RWPE1 (cell line): ENCODE measurements around the gene APOBEC4.

Experiments used
- CTCF ChIA-PET: fragments of 350-600 bp; sonication (Branson Sonifier 250); formaldehyde crosslinking; extraction: SDS; loops from one replicate; lab custom pipeline; 2021; lab: Yijun Ruan, JAX
- POLR2A ChIA-PET: fragments of 400-600 bp; formaldehyde crosslinking; extraction: SDS; loops from one replicate; lab custom pipeline; 2020; ENCODE audit warnings: antibody characterized with exemption; ENCODE audit not compliant: low non-redundant PET; lab: Yijun Ruan, JAX
- DNase-seq: peaks from one replicate; pipeline ENCODE4 v3.0.0; 2012; ENCODE audit warnings: low spot score
- H3K27ac ChIP-seq: fragments of 450-650 bp; 2 replicates; pipeline ENCODE4 v1.5.1; 2017
- TF ChIP-seq, protein P1 (sequence below): fragments of 450-650 bp; conservative IDR thresholded peaks from 2 replicates; pipeline ENCODE4 v1.5.1; 2017; ENCODE audit warnings: low read depth, mild to moderate bottlenecking

The APOBEC4 gene

DNA sequence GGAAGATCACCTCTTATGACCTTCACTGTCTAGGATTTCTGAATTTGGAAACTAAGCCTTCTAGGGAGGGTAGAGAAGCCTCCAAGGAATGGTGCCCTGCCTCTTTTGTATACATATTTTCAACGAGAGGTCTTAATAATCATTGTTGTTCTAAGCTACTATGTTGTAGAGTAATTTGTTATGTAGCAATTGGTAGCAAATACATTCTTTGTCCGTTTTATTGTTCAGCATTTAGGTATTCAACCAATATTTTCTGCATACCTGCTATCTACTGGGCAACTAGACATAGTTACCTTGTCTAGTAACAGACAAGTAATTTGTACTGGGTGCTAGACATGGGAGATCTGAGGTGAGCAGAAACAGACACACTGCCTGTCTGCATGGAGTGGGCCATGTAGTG lies 42.1 kb downstream of the APOBEC4 start:
- H3K27ac ChIP-seq = no peak overlapping the region
- TF ChIP-seq, protein P1, sequence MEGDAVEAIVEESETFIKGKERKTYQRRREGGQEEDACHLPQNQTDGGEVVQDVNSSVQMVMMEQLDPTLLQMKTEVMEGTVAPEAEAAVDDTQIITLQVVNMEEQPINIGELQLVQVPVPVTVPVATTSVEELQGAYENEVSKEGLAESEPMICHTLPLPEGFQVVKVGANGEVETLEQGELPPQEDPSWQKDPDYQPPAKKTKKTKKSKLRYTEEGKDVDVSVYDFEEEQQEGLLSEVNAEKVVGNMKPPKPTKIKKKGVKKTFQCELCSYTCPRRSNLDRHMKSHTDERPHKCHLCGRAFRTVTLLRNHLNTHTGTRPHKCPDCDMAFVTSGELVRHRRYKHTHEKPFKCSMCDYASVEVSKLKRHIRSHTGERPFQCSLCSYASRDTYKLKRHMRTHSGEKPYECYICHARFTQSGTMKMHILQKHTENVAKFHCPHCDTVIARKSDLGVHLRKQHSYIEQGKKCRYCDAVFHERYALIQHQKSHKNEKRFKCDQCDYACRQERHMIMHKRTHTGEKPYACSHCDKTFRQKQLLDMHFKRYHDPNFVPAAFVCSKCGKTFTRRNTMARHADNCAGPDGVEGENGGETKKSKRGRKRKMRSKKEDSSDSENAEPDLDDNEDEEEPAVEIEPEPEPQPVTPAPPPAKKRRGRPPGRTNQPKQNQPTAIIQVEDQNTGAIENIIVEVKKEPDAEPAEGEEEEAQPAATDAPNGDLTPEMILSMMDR = no peak
- ChIA-PET POLR2A (no interaction called here), CTCF (no interaction called here)
- DNase-seq = no peak

DNA sequence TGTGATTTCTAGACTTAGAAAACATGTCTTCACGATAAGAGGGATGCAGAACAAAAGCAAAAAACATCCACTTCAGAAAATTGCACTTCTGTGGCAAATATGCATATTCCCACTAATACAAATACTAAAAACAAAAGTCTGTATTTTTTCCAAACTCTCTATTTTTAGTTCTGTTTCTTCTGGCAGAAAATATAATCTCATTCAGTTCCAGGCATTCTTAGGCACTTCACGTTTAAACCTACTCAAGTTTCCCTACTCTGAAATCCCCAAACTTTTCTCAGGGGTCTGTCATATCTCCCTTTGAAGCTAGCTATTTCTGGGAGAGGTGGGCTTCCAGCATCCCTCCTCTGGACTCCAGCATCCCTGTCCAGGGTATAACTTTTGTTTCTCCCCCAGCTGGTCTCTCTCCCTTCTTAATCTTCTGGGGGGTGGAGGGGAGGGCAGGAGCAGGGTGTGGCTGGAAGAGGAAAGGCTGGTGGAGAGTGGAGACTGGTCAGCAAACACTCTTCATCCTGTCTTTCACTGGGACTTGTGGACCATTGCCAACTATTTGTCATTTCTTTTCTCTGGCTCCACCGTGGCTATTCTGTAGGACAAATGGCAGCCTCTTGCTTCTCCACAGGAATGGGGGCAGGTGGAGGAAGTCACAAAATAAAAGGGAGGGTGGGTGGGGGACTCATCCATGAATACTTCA lies 43.2 kb downstream of the APOBEC4 start:
- DNase-seq = no peak
- ChIA-PET CTCF (interaction anchor here (0.6 to 1.1 kb wide), 4 partner anchors 13 to 309 kb away, joined by 3 to 4 read pairs (median 3); no protein-coding TSS in a partner anchor), POLR2A (no interaction called here)
- TF ChIP-seq, protein P1 = no peak
- no peak overlapping the region for H3K27ac ChIP-seq

DNA sequence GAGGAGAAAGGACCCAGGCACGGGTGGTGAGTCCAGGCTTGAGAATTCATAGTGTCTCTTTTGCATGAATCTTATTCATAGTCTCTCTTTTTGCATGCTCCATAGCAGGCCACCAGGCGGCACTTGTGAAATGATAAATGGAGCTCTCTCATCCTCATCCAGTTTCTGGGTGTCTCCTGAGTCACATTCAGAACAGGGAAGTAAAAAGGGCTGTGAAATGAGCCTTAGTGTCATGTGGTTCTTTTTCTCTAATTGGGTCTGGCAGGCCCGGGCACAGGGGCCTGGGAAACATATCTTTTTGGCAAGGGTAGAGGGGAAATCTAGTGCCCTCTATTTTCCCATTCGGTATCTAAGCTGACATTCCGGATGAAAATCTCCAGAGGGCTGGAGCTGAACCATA lies 43.8 kb downstream of the APOBEC4 start:
- no peak for DNase-seq
- ChIA-PET CTCF (interaction anchor here (0.6 to 1.1 kb wide), 3 partner anchors 13 to 306 kb away, joined by 3 to 4 read pairs (median 3); no protein-coding TSS in a partner anchor), POLR2A (no interaction called here)
- H3K27ac ChIP-seq = no peak overlapping the region
- TF ChIP-seq, protein P1 = no peak

DNA sequence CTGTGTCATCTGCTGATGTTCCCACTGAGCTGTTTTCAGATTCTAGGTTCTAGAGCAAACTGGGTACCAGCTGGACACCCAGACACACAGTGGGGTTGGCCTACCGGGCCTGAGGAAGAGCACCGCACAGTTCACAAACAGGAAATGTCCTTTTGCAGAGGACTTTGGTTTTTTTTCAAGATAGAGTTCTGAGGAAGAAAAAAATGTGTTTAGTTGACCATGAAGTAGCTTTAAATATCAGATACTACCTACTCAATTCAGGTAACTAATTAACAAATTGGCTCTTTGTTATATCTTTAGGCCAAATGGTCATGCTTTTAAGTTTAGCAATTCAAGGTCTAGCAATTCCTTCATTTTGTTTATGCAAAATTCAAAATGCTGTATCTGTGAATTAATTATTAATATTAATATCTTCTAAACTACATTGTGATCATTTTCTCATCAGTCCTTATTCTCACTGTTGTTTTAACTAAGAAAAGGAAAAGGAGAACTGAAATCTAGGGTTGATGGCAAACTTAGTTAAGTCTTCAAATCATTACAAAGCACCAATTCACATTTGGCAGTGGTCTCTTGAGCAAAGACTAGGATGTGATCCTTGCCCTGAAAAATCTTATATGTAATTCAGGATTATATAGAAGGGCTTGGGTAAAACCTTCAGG lies 45.7 kb downstream of the APOBEC4 start:
- TF ChIP-seq, protein P1 = no peak
- H3K27ac ChIP-seq = peak overlapping the region; percentile 61; the same call in 1 of the 2 replicates
- no peak for DNase-seq
- CTCF ChIA-PET = interaction anchor here (0.6 kb wide), 1 partner anchor 68 kb away, joined by 3 read pairs; no protein-coding TSS in a partner anchor
- POLR2A ChIA-PET = no interaction called here

DNA sequence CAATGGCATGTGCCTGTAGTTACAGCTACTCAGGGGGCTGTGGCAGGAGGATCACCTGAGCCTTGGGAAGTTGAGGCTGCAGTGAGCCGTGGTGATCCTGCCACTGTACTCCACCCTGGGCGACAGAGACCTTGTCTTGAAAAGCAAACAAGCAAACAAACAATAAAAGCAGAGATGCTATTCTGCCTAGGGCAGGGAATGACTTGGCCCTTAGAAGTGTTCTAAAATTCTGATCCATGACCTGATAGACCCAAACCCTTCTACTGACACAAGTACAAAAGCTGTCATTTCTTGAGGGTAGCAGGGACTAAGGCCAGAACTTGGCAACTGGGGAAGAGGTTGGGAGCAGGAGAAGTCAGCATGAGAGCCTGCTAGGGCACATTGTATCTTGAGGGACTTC lies 47.2 kb downstream of the APOBEC4 start:
- no peak overlapping the region for H3K27ac ChIP-seq
- ChIA-PET POLR2A (no interaction called here), CTCF (no interaction called here)
- TF ChIP-seq, protein P1 = no peak
- DNase-seq = no peak

DNA sequence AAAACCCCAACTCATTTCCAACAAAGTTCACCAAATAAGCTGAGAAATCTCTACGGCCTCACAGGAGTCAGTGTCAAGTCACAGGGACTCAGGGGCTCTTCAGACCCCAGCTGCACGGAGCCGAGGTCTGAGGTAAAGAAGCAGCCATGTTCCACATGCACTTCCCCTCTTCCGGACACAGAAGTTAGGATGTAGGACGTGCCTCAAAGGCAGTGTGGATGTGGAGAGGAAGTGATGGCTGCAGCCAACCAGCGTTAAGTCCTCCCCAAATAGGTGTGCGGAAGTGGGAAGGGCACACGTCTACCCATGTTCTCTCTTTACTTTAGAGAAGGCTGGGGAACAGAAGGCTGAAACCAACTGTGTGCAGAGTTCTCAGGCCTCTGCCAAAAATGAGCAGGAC lies 48.3 kb downstream of the APOBEC4 start:
- TF ChIP-seq, protein P1 = no peak
- H3K27ac ChIP-seq = no peak overlapping the region
- ChIA-PET POLR2A (no interaction called here), CTCF (no interaction called here)
- no peak for DNase-seq
